ENCODE results near the gene TDO2. TPM values are rescaled to one million over a fixed set of nuclear protein-coding genes. Genes with fewer than 3 reads are reported as not detected.
A peak's percentile ranks its signal among the peaks of the same experiment; 100 is the strongest.

TDO2 gene
- total RNA-seq, 1 experiment from 2014 or later = not detected

- no peaks in the 10 kb centered on the region for H3K9me2 ChIP-seq (replicated peaks; ENCODE audit: low read length)
- H3K36me3 ChIP-seq (ENCODE audit: low read depth, low read length) = no peaks in the 10 kb centered on the region
- ATAC-seq (no peak), DNase-seq (no peak)
- H3K4me1 ChIP-seq (ENCODE audit: insufficient read depth, low read length) = peaks cover 11% of the 10 kb centered on the region
- no peak overlapping the region for H3K4me3 ChIP-seq (ENCODE audit: low read length)
- ChIA-PET POLR2A (ENCODE audit: unreplicated experiment) (no interaction called here), CTCF (no interaction called here)
- H3K27me3 ChIP-seq (ENCODE audit: low read length) = no peaks in the 10 kb centered on the region
- no peak overlapping the region for H3K4me2 ChIP-seq (ENCODE audit: low read length)
- no peaks in the 10 kb centered on the region for H3K79me2 ChIP-seq (ENCODE audit: low read length)
- no peaks in the 10 kb centered on the region for H4K20me1 ChIP-seq (ENCODE audit: low read length)
- BruUV-seq (replicated peaks) = no TSS peak
- TF ChIP-seq EZH2phosphoT487 (IDR thresholded peaks at IDR 0.05; ENCODE audit: borderline replicate concordance, low read length) (no peak), EZH2 (IDR thresholded peaks at IDR 0.05; ENCODE audit: low read length, unreplicated experiment) (no peak)
- TF ChIP-seq, protein P1, sequence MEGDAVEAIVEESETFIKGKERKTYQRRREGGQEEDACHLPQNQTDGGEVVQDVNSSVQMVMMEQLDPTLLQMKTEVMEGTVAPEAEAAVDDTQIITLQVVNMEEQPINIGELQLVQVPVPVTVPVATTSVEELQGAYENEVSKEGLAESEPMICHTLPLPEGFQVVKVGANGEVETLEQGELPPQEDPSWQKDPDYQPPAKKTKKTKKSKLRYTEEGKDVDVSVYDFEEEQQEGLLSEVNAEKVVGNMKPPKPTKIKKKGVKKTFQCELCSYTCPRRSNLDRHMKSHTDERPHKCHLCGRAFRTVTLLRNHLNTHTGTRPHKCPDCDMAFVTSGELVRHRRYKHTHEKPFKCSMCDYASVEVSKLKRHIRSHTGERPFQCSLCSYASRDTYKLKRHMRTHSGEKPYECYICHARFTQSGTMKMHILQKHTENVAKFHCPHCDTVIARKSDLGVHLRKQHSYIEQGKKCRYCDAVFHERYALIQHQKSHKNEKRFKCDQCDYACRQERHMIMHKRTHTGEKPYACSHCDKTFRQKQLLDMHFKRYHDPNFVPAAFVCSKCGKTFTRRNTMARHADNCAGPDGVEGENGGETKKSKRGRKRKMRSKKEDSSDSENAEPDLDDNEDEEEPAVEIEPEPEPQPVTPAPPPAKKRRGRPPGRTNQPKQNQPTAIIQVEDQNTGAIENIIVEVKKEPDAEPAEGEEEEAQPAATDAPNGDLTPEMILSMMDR (conservative IDR thresholded peaks at IDR 0.05; ENCODE audit: low read depth, low read length) = no peak
- no peaks in the 10 kb centered on the region for H3K9me3 ChIP-seq (ENCODE audit: low read length)
- no peak overlapping the region for H3K9ac ChIP-seq (ENCODE audit: low read length)
- no peaks in the 10 kb centered on the region for H3F3A ChIP-seq (ENCODE audit: low read length, unreplicated experiment)
- H3K27ac ChIP-seq (ENCODE audit: low read length) = no peak overlapping the region
- intact Hi-C loops (cut with micrococcal nuclease) = no loop called here
- no peak overlapping the region for H2AFZ ChIP-seq (ENCODE audit: low read length)
These were observed 45.0 kb downstream of the TDO2 start for GRCh38 chr4:155948541-155948940.

- Histone ChIP-seq H3K79me2 (ENCODE audit: low read length) (no peaks in the 10 kb centered on the region), H3K36me3 (ENCODE audit: low read depth, low read length) (no peaks in the 10 kb centered on the region), H3K27me3 (ENCODE audit: low read length) (no peaks in the 10 kb centered on the region), H3K9ac (ENCODE audit: low read length) (no peak overlapping the region), H4K20me1 (ENCODE audit: low read length) (no peaks in the 10 kb centered on the region), H3K4me3 (ENCODE audit: low read length) (no peak overlapping the region), H3K4me2 (ENCODE audit: low read length) (no peak overlapping the region), H2AFZ (ENCODE audit: low read length) (no peak overlapping the region), H3F3A (ENCODE audit: low read length, unreplicated experiment) (no peaks in the 10 kb centered on the region), H3K4me1 (ENCODE audit: insufficient read depth, low read length) (peaks cover 11% of the 10 kb centered on the region), H3K27ac (ENCODE audit: low read length) (no peak overlapping the region), H3K9me2 (replicated peaks; ENCODE audit: low read length) (no peaks in the 10 kb centered on the region), H3K9me3 (ENCODE audit: low read length) (no peaks in the 10 kb centered on the region)
- BruUV-seq (replicated peaks) = no TSS peak
- CTCF ChIA-PET = no interaction called here
- ATAC-seq = no peak
- intact Hi-C loops (cut with micrococcal nuclease) = no loop called here
- POLR2A ChIA-PET (ENCODE audit: unreplicated experiment) = no interaction called here
- TF ChIP-seq, protein P1 (conservative IDR thresholded peaks at IDR 0.05; ENCODE audit: low read depth, low read length) = no peak
- no peak for TF ChIP-seq EZH2phosphoT487 (IDR thresholded peaks at IDR 0.05; ENCODE audit: borderline replicate concordance, low read length)
- TF ChIP-seq EZH2 (IDR thresholded peaks at IDR 0.05; ENCODE audit: low read length, unreplicated experiment) = no peak
- DNase-seq = no peak
These were observed 47.0 kb downstream of the TDO2 start for GRCh38 chr4:155950461-155950860.

DNA sequence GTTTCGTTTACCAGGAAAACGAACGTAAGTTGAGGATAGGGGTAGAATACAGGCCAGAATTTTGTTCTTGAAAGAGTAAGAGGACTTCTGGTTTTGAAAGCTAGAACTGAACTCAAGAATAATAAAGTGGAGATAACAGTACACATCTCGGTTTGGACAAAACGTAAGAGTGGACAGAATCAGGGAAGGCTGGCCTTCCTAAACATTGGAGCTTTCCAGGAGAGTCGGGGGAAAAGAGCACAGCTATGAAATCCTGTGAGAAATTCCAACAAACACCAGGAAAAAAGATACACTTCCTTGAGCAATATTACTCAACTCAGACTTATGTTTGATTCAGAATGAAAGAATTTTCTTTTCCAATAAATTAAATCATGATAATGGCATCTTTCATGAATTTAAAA is 49.0 kb downstream of the TDO2 start:
- peak overlapping the region; percentile 63 for H3K9ac ChIP-seq (ENCODE audit: low read length)
- H4K20me1 ChIP-seq (ENCODE audit: low read length) = no peaks in the 10 kb centered on the region

More for the DNA sequence above, 49.0 kb downstream of the TDO2 start:
- H3K27ac ChIP-seq (ENCODE audit: low read length) = peak overlapping the region; percentile 93
- ChIA-PET POLR2A (ENCODE audit: unreplicated experiment) (interaction anchor here (0.6 to 0.9 kb wide), 2 partner anchors 45 to 559 kb away, joined by 4 to 6 read pairs; no protein-coding TSS in a partner anchor), CTCF (interaction anchor here (0.6 to 2.2 kb wide), 3 partner anchors 45 to 145 kb away, joined by 4 to 21 read pairs (median 4); no protein-coding TSS in a partner anchor)
- H3K9me3 ChIP-seq (ENCODE audit: low read length) = no peaks in the 10 kb centered on the region
- no peaks in the 10 kb centered on the region for H3K79me2 ChIP-seq (ENCODE audit: low read length)
- peak overlapping the region; percentile 89 for H3K4me3 ChIP-seq (ENCODE audit: low read length)
- TF ChIP-seq EZH2phosphoT487 (IDR thresholded peaks at IDR 0.05; ENCODE audit: borderline replicate concordance, low read length) = no peak
- no peaks in the 10 kb centered on the region for H3K27me3 ChIP-seq (ENCODE audit: low read length)
- H3K36me3 ChIP-seq (ENCODE audit: low read depth, low read length) = no peaks in the 10 kb centered on the region
- peak overlapping the region; percentile 100 for H3K4me2 ChIP-seq (ENCODE audit: low read length)
- ATAC-seq (peak; percentile 27), DNase-seq (peak; percentile 50)
- no TSS peak for BruUV-seq (replicated peaks)
- H3K4me1 ChIP-seq (ENCODE audit: insufficient read depth, low read length) = peaks cover 11% of the 10 kb centered on the region
- no peaks in the 10 kb centered on the region for H3F3A ChIP-seq (ENCODE audit: low read length, unreplicated experiment)
- no peaks in the 10 kb centered on the region for H3K9me2 ChIP-seq (replicated peaks; ENCODE audit: low read length)
- intact Hi-C loops (cut with micrococcal nuclease) = loop anchor here (1.0 to 2.0 kb wide), 3 partner anchors 46 to 548 kb away; no protein-coding TSS in a partner anchor
- peak overlapping the region; percentile 88 for H2AFZ ChIP-seq (ENCODE audit: low read length)

All from PC-3 (cell line).